Body of pancreas (tissue), 4 donors: ENCODE results near the gene HRG. TPM values are rescaled to one million over a fixed set of nuclear protein-coding genes. Genes with fewer than 3 reads are reported as not detected.
"Not testable (repeated sequence)": the region's sequence is repeated elsewhere in the genome, so short reads cannot be mapped to it uniquely, and the experiment has no call there.

Experiments used
- ATAC-seq: fragments of 150-250 bp; one replicate; pipeline ENCODE4 v1.9.1; 2016
- DNase-seq, 4 donors: peaks; one replicate each; pipeline ENCODE4 v3.0.0-alpha.2; 2019
- H3K27ac ChIP-seq, 4 donors: fragments of 200-600 bp; sonication (generic); 1 replicate in 3 of 4; 2 replicates in 1 of 4; pipeline versions ENCODE4 v1.5.1 to v1.6.1; 2016 to 2019; ENCODE audit warnings: mild to moderate bottlenecking in 1 of 4, mixed read lengths in 1 of 4, moderate library complexity in 1 of 4
- H3K27me3 ChIP-seq, 2 donors: fragments of 200-600 bp; sonication (generic); one replicate each; pipeline ENCODE4 v1.6.0; 2016; ENCODE audit warnings: mild to moderate bottlenecking in 1 of 2
- H3K36me3 ChIP-seq, 2 donors: fragments of 200-600 bp; sonication (generic); replicated peaks in 1 of 2; 2 replicates each; pipeline ENCODE4 v1.5.1; 2016; ENCODE audit warnings: low read depth in 2 of 2; ENCODE audit not compliant: insufficient read depth in 1 of 2
- H3K4me1 ChIP-seq: fragments of 200-600 bp; sonication (generic); one replicate; pipeline ENCODE4 v1.6.0; 2016
- H3K4me3 ChIP-seq, 2 donors: fragments of 200-600 bp; sonication (generic); 1 replicate in 1 of 2; 2 replicates in 1 of 2; pipeline ENCODE4 v1.5.1; 2016 to 2019
- H3K9me3 ChIP-seq, 3 donors: fragments of 200-600 bp; sonication (generic); 1 replicate in 2 of 3; 2 replicates in 1 of 3; pipeline ENCODE4 v1.5.1; 2016
- POLR2A ChIP-seq, 3 donors: fragments of 450-650 bp; IDR thresholded peaks; one replicate each; pipeline ENCODE4 v1.6.1; 2016; ENCODE audit warnings: antibody characterized with exemption in 3 of 3, mild to moderate bottlenecking in 2 of 3
- WGBS, 2 donors: methylation state at CpG; one replicate each; pipeline ENCODE4 v1.1.5; 2017; 5-methylcytosine and 5-hydroxymethylcytosine counted together
- intact Hi-C: fragments of 100-400 bp; cut with DNase I; formaldehyde crosslinking; loops from one replicate; pipeline ENCODE4 v1.15.1; 2023
- total RNA-seq, 2 donors: library from RNA; depleted of rRNA; stranded (reverse); fragments of >200 nt; gene quantifications; one replicate each; pipeline ENCODE4 v1.1.0, GENCODE V29; 2016
- TF ChIP-seq, protein P1 (sequence below), 7 experiments: fragments of 450-650 bp in 4 of 7; fragments of 200-600 bp in 3 of 7; sonication (generic) in 3 of 7; IDR thresholded peaks; one replicate each; pipeline ENCODE4 v1.5.1; 2016 to 2019; ENCODE audit warnings: antibody characterized with exemption in 7 of 7

The HRG gene
- total RNA-seq, 2 donors from 2014 or later: not detected

GRCh38 chr3:186680869-186681268 is 15.1 kb downstream of the HRG start:
- 42 to 80% methylated on average over 1 of the region's 1 CpG for WGBS, 2 donors
- ATAC-seq (no peak), DNase-seq (no peak)
- Histone ChIP-seq H3K36me3 (no peaks in the 10 kb centered on the region), H3K9me3 (no peaks in the 10 kb centered on the region), H3K27me3 (no peaks in the 10 kb centered on the region), H3K4me1 (no peaks in the 10 kb centered on the region), H3K27ac (no peak overlapping the region), H3K4me3 (no peak overlapping the region)
- intact Hi-C loops: no loop called here
- no peak for TF ChIP-seq POLR2A (IDR thresholded peaks at IDR 0.05)
- TF ChIP-seq, protein P1, sequence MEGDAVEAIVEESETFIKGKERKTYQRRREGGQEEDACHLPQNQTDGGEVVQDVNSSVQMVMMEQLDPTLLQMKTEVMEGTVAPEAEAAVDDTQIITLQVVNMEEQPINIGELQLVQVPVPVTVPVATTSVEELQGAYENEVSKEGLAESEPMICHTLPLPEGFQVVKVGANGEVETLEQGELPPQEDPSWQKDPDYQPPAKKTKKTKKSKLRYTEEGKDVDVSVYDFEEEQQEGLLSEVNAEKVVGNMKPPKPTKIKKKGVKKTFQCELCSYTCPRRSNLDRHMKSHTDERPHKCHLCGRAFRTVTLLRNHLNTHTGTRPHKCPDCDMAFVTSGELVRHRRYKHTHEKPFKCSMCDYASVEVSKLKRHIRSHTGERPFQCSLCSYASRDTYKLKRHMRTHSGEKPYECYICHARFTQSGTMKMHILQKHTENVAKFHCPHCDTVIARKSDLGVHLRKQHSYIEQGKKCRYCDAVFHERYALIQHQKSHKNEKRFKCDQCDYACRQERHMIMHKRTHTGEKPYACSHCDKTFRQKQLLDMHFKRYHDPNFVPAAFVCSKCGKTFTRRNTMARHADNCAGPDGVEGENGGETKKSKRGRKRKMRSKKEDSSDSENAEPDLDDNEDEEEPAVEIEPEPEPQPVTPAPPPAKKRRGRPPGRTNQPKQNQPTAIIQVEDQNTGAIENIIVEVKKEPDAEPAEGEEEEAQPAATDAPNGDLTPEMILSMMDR (IDR thresholded peaks at IDR 0.05): no peak

GRCh38 chr3:186682812-186683211 is 17.0 kb downstream of the HRG start:
- no peak for TF ChIP-seq POLR2A (IDR thresholded peaks at IDR 0.05)
- TF ChIP-seq, protein P1 (IDR thresholded peaks at IDR 0.05): no peak
- no peaks in the 10 kb centered on the region for H3K4me1 ChIP-seq
- ATAC-seq (no peak), DNase-seq (no peak)
- H3K9me3 ChIP-seq: no peaks in the 10 kb centered on the region
- intact Hi-C loops: no loop called here
- no peak overlapping the region for H3K4me3 ChIP-seq
- WGBS, 2 donors: 40 to 61% methylated on average over 3 of the region's 3 CpGs
- no peaks in the 10 kb centered on the region for H3K36me3 ChIP-seq
- H3K27me3 ChIP-seq: no peaks in the 10 kb centered on the region
- no peak overlapping the region for H3K27ac ChIP-seq

- no peak overlapping the region for H3K27ac ChIP-seq
- ATAC-seq: no peak
- whole genome bisulfite sequencing, 2 donors: 56 to 62% methylated on average over 3 of the region's 3 CpGs
Measured at GRCh38 chr3:186683979-186684378, 18.2 kb downstream of the HRG start.

DNA sequence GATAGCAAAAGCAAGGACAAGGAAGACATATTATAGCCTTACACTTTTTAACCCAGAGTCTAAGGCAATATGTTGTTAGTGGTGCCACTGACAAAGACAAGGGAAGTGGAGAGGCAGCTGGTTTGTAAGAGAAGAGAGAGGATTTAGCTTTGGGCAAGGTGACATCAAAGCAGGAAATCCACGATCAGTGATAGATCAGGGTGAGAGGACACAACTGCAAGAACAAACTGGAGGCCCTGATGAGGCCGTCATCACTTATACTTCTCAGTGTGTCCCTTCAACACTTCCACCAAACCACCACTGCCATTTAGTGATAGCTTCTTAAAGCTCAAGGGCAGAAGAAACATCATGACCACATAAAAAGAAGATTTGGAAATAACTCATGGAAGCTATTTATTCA is 20.7 kb downstream of the HRG start:
- H3K4me3 ChIP-seq, intact Hi-C loops, H3K27ac ChIP-seq, H3K4me1 ChIP-seq, H3K36me3 ChIP-seq, DNase-seq, H3K27me3 ChIP-seq, ATAC-seq, H3K9me3 ChIP-seq: not testable (repeated sequence)
- 66 to 86% methylated on average over 2 of the region's 2 CpGs for WGBS, 2 donors

More at GRCh38 chr3:186683979-186684378, 18.2 kb downstream of the HRG start:
- no peak for TF ChIP-seq POLR2A (IDR thresholded peaks at IDR 0.05)
- TF ChIP-seq, protein P1 (IDR thresholded peaks at IDR 0.05): no peak
- intact Hi-C loops: no loop called here
- Histone ChIP-seq H3K4me1 (no peaks in the 10 kb centered on the region), H3K4me3 (no peak overlapping the region), H3K36me3 (no peaks in the 10 kb centered on the region), H3K9me3 (no peaks in the 10 kb centered on the region), H3K27me3 (no peaks in the 10 kb centered on the region)
- DNase-seq: no peak

GRCh38 chr3:186687120-186687651 is 21.4 kb downstream of the HRG start:
- DNase-seq: no peak
- TF ChIP-seq, protein P1 (IDR thresholded peaks at IDR 0.05): no peak
- no peak for TF ChIP-seq POLR2A (IDR thresholded peaks at IDR 0.05)

GRCh38 chr3:186690304-186690703 is 24.5 kb downstream of the HRG start:
- ATAC-seq, DNase-seq, H3K4me1 ChIP-seq, H3K36me3 ChIP-seq, H3K9me3 ChIP-seq, intact Hi-C loops, H3K27me3 ChIP-seq, H3K27ac ChIP-seq, H3K4me3 ChIP-seq: not testable (repeated sequence)
- 72 to 80% methylated on average over 1 of the region's 1 CpG for WGBS, 2 donors

More at GRCh38 chr3:186687120-186687651, 21.4 kb downstream of the HRG start:
- H3K27me3 ChIP-seq: no peaks in the 10 kb centered on the region
- H3K36me3 ChIP-seq: no peaks in the 10 kb centered on the region
- intact Hi-C loops: no loop called here
- no peaks in the 10 kb centered on the region for H3K9me3 ChIP-seq
- H3K4me3 ChIP-seq: no peak overlapping the region
- H3K27ac ChIP-seq: no peak overlapping the region
- 47 to 50% methylated on average over 12 of the region's 12 CpGs for WGBS, 2 donors
- no peaks in the 10 kb centered on the region for H3K4me1 ChIP-seq
- ATAC-seq: no peak
